WTC11 (cell line): ENCODE results near the gene SNX15. TPM values are rescaled to one million over a fixed set of nuclear protein-coding genes. Genes with fewer than 3 reads are reported as not detected.

Experiments used
- ATAC-seq: fragments of 200-7000 bp; cut with Tn5 transposase; 2 replicates; pipeline ENCODE4 v1.10.0; 2021; ENCODE audit warnings: mild to moderate bottlenecking, moderate library complexity
- CTCF ChIA-PET: fragments of 300-600 bp; sonication (Branson Sonifier 250); formaldehyde crosslinking; loops from one replicate; lab custom pipeline; 2021; ENCODE audit warnings: antibody characterized with exemption; lab: Charles Lee
- POLR2A ChIA-PET: fragments of 350-600 bp; sonication (Branson Sonifier 250); formaldehyde crosslinking; loops from one replicate; lab custom pipeline; 2021; ENCODE audit warnings: antibody characterized with exemption; lab: Charles Lee
- DNase-seq: peaks from one replicate; pipeline ENCODE4 v3.0.0; 2021; ENCODE audit warnings: low spot score
- H3K27ac Mint-ChIP-seq: 2 replicates; pipeline ENCODE4 v1.8.0; 2021; ENCODE audit warnings: mixed read lengths
- H3K27me3 Mint-ChIP-seq: 2 replicates; pipeline ENCODE4 v1.8.0; 2021; ENCODE audit warnings: low read depth, mild to moderate bottlenecking, moderate library complexity, mixed read lengths
- H3K36me3 Mint-ChIP-seq: 2 replicates; pipeline ENCODE4 v1.8.0; 2021; ENCODE audit warnings: mixed read lengths
- H3K4me1 Mint-ChIP-seq: 2 replicates; pipeline ENCODE4 v1.8.0; 2022; ENCODE audit warnings: mixed read lengths
- H3K4me3 Mint-ChIP-seq: 2 replicates; pipeline ENCODE4 v1.8.0; 2021; ENCODE audit warnings: mild to moderate bottlenecking, moderate library complexity, mixed read lengths
- H3K9me3 Mint-ChIP-seq: 2 replicates; pipeline ENCODE4 v1.8.0; 2021; ENCODE audit warnings: mixed read lengths
- E2F1 ChIP-seq: sonication (generic); formaldehyde crosslinking; IDR thresholded peaks from 2 replicates; pipeline ENCODE4 v1.8.0; 2022; ENCODE audit warnings: mild to moderate bottlenecking, missing genetic modification reagents
- EMX1 ChIP-seq: fragments of 250-450 bp; sonication (Bioruptor Pico); IDR thresholded peaks from 2 replicates; pipeline ENCODE4 v1.8.0; 2021; ENCODE audit warnings: mild to moderate bottlenecking
- ETV6 ChIP-seq: sonication (generic); formaldehyde crosslinking; IDR thresholded peaks from 2 replicates; pipeline ENCODE4 v1.8.1; 2022; ENCODE audit warnings: mild to moderate bottlenecking, missing genetic modification reagents
- GTF2I ChIP-seq: fragments of 250-450 bp; sonication (Bioruptor Pico); conservative IDR thresholded peaks from 2 replicates; pipeline ENCODE4 v1.4.0; 2021; ENCODE audit warnings: mild to moderate bottlenecking
- IRF2 ChIP-seq: sonication (generic); formaldehyde crosslinking; IDR thresholded peaks from 2 replicates; pipeline ENCODE4 v1.8.0; 2022; ENCODE audit warnings: low read depth, missing genetic modification reagents, borderline replicate concordance
- MAX ChIP-seq: sonication (generic); formaldehyde crosslinking; IDR thresholded peaks from 2 replicates; pipeline ENCODE4 v1.8.0; 2022; ENCODE audit warnings: mild to moderate bottlenecking, missing genetic modification reagents
- MXD4 ChIP-seq: fragments of 250-450 bp; sonication (Bioruptor Pico); IDR thresholded peaks from 2 replicates; pipeline ENCODE4 v1.8.0; 2021; ENCODE audit warnings: mild to moderate bottlenecking, moderate library complexity, borderline replicate concordance
- MYBL2 ChIP-seq: sonication (generic); formaldehyde crosslinking; IDR thresholded peaks from 2 replicates; pipeline ENCODE4 v1.8.1; 2023; ENCODE audit warnings: mild to moderate bottlenecking, moderate library complexity, missing genetic modification reagents
- NR1H2 ChIP-seq: sonication (generic); formaldehyde crosslinking; IDR thresholded peaks from 2 replicates; pipeline ENCODE4 v1.9.0; 2021; ENCODE audit warnings: mild to moderate bottlenecking, moderate library complexity, missing genetic modification reagents
- PREB ChIP-seq: sonication (generic); formaldehyde crosslinking; IDR thresholded peaks from 2 replicates; pipeline ENCODE4 v1.8.1; 2022; ENCODE audit warnings: mild to moderate bottlenecking, missing genetic modification reagents, moderate library complexity, borderline replicate concordance
- RELA ChIP-seq: sonication (generic); formaldehyde crosslinking; IDR thresholded peaks from 2 replicates; pipeline ENCODE4 v1.8.1; 2022; ENCODE audit warnings: missing genetic modification reagents, mild to moderate bottlenecking, borderline replicate concordance
- SP1 ChIP-seq: sonication (generic); formaldehyde crosslinking; conservative IDR thresholded peaks from 2 replicates; pipeline ENCODE4 v1.8.1; 2022; ENCODE audit warnings: missing genetic modification reagents
- TCF7 ChIP-seq: sonication (generic); formaldehyde crosslinking; IDR thresholded peaks from 2 replicates; pipeline ENCODE4 v1.8.0; 2022; ENCODE audit warnings: mild to moderate bottlenecking, low read depth, missing genetic modification reagents, moderate library complexity
- TEAD4 ChIP-seq: sonication (generic); formaldehyde crosslinking; IDR thresholded peaks from 2 replicates; pipeline ENCODE4 v1.8.0; 2022; ENCODE audit warnings: mild to moderate bottlenecking, missing genetic modification reagents
- ZNF121 ChIP-seq: sonication (generic); formaldehyde crosslinking; IDR thresholded peaks from 2 replicates; pipeline ENCODE4 v1.8.0; 2023; ENCODE audit warnings: missing genetic modification reagents
- ZNF396 ChIP-seq: fragments of 250-450 bp; sonication (Bioruptor Pico); IDR thresholded peaks from 2 replicates; pipeline ENCODE4 v1.8.0; 2021; ENCODE audit warnings: mild to moderate bottlenecking, moderate library complexity, borderline replicate concordance
- ZNF423 ChIP-seq: fragments of 250-450 bp; sonication (Bioruptor Pico); IDR thresholded peaks from 2 replicates; pipeline ENCODE4 v2.1.2; 2022; ENCODE audit warnings: mild to moderate bottlenecking, moderate library complexity
- total RNA-seq: library from RNA; stranded (reverse); gene quantifications from 3 replicates; pipeline ENCODE4 v1.2.3, GENCODE V29; 2021
- TF ChIP-seq, protein P1 (sequence below): sonication (generic); formaldehyde crosslinking; IDR thresholded peaks from 2 replicates; pipeline ENCODE4 v1.8.1; 2023; ENCODE audit warnings: mild to moderate bottlenecking, missing genetic modification reagents
- TF ChIP-seq, protein P2 (sequence below): fragments of 250-450 bp; sonication (Bioruptor Pico); IDR thresholded peaks from 2 replicates; pipeline ENCODE4 v1.9.0; 2021; ENCODE audit warnings: mild to moderate bottlenecking, borderline replicate concordance
- TF ChIP-seq, protein P3 (sequence below): sonication (generic); formaldehyde crosslinking; IDR thresholded peaks from 2 replicates; pipeline ENCODE4 v1.8.0; 2022; ENCODE audit warnings: mild to moderate bottlenecking, missing genetic modification reagents

SNX15 gene
- total RNA-seq, 1 experiment from 2014 or later = 17.6 TPM

- ChIA-PET POLR2A (interaction anchor here (1.1 to 1.4 kb wide), 3 partner anchors 9 to 115 kb away, joined by 3 to 4 read pairs (median 3); partner anchors contain the start of genes CAPN1 and SAC3D1), CTCF (interaction anchor here (0.5 to 2.2 kb wide), 10 partner anchors 9 to 220 kb away, joined by 3 to 10 read pairs (median 4); partner anchors contain the start of genes ARL2, FAU, MRPL49 and TM7SF2)
- Mint-ChIP-seq H3K27ac (peak overlapping the region; percentile 91), H3K4me3 (peak overlapping the region; percentile 49), H3K9me3 (no peaks in the 10 kb centered on the region), H3K4me1 (peaks cover 23% of the 10 kb centered on the region), H3K27me3 (no peaks in the 10 kb centered on the region; the same call in 1 of the 2 replicates), H3K36me3 (no peaks in the 10 kb centered on the region)
- DNase-seq (peak; percentile 73), ATAC-seq (peak; percentile 87)
- TF ChIP-seq SP1 (CRISPR knock-in tag) (0 out of 2 replicates have a peak, but pooled peaks have one; percentile 0), TEAD4 (CRISPR knock-in tag) (no peak), ZNF121 (CRISPR knock-in tag) (peak; percentile 97), E2F1 (CRISPR knock-in tag) (no peak), PREB (CRISPR knock-in tag) (no peak), ZNF423 (CRISPR knock-in tag) (peak; percentile 40; the same call in 1 of the 2 replicates)
- TF ChIP-seq, protein P1, sequence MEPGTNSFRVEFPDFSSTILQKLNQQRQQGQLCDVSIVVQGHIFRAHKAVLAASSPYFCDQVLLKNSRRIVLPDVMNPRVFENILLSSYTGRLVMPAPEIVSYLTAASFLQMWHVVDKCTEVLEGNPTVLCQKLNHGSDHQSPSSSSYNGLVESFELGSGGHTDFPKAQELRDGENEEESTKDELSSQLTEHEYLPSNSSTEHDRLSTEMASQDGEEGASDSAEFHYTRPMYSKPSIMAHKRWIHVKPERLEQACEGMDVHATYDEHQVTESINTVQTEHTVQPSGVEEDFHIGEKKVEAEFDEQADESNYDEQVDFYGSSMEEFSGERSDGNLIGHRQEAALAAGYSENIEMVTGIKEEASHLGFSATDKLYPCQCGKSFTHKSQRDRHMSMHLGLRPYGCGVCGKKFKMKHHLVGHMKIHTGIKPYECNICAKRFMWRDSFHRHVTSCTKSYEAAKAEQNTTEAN (CRISPR knock-in tag) = no peak
Measured at GRCh38 chr11:65066805-65067291, 39.6 kb downstream of the SNX15 start.

- H3K27me3 Mint-ChIP-seq = no peaks in the 10 kb centered on the region
- H3K36me3 Mint-ChIP-seq = no peaks in the 10 kb centered on the region
- DNase-seq (no peak), ATAC-seq (no peak)
- H3K9me3 Mint-ChIP-seq = no peaks in the 10 kb centered on the region
- no peak for TF ChIP-seq IRF2 (CRISPR knock-in tag)
- TF ChIP-seq, protein P2, sequence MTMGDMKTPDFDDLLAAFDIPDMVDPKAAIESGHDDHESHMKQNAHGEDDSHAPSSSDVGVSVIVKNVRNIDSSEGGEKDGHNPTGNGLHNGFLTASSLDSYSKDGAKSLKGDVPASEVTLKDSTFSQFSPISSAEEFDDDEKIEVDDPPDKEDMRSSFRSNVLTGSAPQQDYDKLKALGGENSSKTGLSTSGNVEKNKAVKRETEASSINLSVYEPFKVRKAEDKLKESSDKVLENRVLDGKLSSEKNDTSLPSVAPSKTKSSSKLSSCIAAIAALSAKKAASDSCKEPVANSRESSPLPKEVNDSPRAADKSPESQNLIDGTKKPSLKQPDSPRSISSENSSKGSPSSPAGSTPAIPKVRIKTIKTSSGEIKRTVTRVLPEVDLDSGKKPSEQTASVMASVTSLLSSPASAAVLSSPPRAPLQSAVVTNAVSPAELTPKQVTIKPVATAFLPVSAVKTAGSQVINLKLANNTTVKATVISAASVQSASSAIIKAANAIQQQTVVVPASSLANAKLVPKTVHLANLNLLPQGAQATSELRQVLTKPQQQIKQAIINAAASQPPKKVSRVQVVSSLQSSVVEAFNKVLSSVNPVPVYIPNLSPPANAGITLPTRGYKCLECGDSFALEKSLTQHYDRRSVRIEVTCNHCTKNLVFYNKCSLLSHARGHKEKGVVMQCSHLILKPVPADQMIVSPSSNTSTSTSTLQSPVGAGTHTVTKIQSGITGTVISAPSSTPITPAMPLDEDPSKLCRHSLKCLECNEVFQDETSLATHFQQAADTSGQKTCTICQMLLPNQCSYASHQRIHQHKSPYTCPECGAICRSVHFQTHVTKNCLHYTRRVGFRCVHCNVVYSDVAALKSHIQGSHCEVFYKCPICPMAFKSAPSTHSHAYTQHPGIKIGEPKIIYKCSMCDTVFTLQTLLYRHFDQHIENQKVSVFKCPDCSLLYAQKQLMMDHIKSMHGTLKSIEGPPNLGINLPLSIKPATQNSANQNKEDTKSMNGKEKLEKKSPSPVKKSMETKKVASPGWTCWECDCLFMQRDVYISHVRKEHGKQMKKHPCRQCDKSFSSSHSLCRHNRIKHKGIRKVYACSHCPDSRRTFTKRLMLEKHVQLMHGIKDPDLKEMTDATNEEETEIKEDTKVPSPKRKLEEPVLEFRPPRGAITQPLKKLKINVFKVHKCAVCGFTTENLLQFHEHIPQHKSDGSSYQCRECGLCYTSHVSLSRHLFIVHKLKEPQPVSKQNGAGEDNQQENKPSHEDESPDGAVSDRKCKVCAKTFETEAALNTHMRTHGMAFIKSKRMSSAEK = no peak
- TF ChIP-seq ZNF121 (CRISPR knock-in tag) = no peak
- no peak for TF ChIP-seq RELA (CRISPR knock-in tag)
- TF ChIP-seq ETV6 (CRISPR knock-in tag) = no peak
- no peak for TF ChIP-seq GTF2I (CRISPR knock-in tag)
- TF ChIP-seq MAX (CRISPR knock-in tag) = no peak
- no peak for TF ChIP-seq TCF7 (CRISPR knock-in tag)
- TF ChIP-seq EMX1 (CRISPR knock-in tag) = no peak
- TF ChIP-seq MYBL2 (CRISPR knock-in tag) = no peak
- TF ChIP-seq MXD4 (CRISPR knock-in tag) = no peak
- TF ChIP-seq ZNF396 (CRISPR knock-in tag) = no peak
- no peak for TF ChIP-seq NR1H2
- TF ChIP-seq, protein P3, sequence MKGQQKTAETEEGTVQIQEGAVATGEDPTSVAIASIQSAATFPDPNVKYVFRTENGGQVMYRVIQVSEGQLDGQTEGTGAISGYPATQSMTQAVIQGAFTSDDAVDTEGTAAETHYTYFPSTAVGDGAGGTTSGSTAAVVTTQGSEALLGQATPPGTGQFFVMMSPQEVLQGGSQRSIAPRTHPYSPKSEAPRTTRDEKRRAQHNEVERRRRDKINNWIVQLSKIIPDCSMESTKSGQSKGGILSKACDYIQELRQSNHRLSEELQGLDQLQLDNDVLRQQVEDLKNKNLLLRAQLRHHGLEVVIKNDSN (CRISPR knock-in tag) = no peak
- H3K27ac Mint-ChIP-seq = peak overlapping the region; percentile 91
- H3K4me3 Mint-ChIP-seq = peak overlapping the region; percentile 49; the same call in 1 of the 2 replicates
- CTCF ChIA-PET = interaction anchor here (0.5 to 2.2 kb wide), 2 partner anchors 53 to 67 kb away, joined by 4 to 10 read pairs; partner anchors contain the start of gene ARL2
- POLR2A ChIA-PET = no interaction called here
- H3K4me1 Mint-ChIP-seq = peaks cover 23% of the 10 kb centered on the region
Measured at GRCh38 chr11:65067446-65067845, 40.2 kb downstream of the SNX15 start.
